ENCODE measurements around the gene CACNG1. TPM values are rescaled to one million over a fixed set of nuclear protein-coding genes. Genes with fewer than 3 reads are reported as not detected.
A peak's percentile ranks its signal among the peaks of the same experiment; 100 is the strongest.

The CACNG1 gene
- total RNA-seq, 2 donors from 2014 or later, result not detected

DNA sequence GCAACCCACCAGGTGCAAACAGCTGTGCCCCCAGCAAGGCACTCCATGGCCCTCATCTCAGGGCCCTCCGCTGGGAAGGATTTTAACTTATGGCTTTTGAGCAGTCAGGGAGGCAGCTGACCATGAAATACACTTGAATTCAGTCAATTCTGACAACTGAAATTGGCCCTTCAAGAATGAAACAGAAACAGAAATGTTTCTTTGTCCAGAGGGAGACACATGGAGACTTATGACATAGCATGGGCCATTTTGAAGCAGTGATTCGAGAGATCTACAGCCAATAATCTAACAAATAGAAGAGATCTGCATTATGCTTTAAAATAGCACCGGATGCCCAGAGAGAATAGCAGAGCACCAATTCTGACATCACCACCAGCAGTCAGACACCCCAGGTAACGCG lies 7.5 kb downstream of the CACNG1 start:
- Histone ChIP-seq H3K4me3 (no peak overlapping the region), H3K9me3 (no peaks in the 10 kb centered on the region), H3K9ac (ENCODE audit: low read depth in 2 of 2, low read length in 2 of 2) (no peak overlapping the region), H3K36me3 (no peaks in the 10 kb centered on the region), H3K27me3 (no peaks in the 10 kb centered on the region), H3K27ac (no peak overlapping the region), H3K4me1 (peaks cover 8% of the 10 kb centered on the region)
- TF ChIP-seq, protein P1, sequence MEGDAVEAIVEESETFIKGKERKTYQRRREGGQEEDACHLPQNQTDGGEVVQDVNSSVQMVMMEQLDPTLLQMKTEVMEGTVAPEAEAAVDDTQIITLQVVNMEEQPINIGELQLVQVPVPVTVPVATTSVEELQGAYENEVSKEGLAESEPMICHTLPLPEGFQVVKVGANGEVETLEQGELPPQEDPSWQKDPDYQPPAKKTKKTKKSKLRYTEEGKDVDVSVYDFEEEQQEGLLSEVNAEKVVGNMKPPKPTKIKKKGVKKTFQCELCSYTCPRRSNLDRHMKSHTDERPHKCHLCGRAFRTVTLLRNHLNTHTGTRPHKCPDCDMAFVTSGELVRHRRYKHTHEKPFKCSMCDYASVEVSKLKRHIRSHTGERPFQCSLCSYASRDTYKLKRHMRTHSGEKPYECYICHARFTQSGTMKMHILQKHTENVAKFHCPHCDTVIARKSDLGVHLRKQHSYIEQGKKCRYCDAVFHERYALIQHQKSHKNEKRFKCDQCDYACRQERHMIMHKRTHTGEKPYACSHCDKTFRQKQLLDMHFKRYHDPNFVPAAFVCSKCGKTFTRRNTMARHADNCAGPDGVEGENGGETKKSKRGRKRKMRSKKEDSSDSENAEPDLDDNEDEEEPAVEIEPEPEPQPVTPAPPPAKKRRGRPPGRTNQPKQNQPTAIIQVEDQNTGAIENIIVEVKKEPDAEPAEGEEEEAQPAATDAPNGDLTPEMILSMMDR (IDR thresholded peaks at IDR 0.05), result no peak
- no peak for DNase-seq
- intact Hi-C loops (cut with DNase I), result no loop called here

DNA sequence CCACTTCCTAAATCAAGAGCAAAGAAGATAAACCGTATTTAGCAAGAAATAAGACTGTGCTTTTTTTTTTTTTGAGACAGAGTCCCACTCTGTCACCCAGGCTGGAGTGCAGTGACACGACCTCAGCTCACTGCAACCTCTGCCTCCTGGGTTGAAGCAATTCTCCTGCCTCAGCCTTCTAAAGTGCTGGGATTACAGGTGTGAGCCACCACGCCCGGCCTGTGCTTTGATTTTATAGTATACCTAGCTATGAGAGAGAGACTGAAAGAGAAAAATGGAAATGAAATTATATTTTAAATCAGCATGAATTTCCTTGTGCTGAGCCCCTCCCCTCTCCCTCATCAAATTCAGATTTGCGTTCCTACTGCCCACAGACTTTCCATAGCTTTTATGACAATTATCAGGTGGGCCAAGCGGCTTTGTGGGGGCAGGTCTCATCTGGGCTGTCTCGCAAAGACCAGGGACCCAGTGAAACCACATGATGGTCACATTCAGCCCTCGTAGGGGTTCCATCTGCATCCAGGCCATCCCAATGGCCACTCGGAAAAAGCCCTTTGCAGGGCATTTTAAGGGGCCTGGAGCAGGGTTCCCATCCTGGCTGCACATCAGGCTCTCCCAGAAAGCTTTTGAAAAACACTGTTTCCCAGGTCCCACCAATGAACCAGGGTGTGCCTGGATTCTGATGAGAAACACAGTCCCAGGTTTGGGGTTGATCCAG lies 8.5 kb downstream of the CACNG1 start:
- Histone ChIP-seq H3K4me1 (peaks cover 10% of the 10 kb centered on the region), H3K4me3 (no peak overlapping the region), H3K27ac (no peak overlapping the region), H3K27me3 (no peaks in the 10 kb centered on the region), H3K9ac (ENCODE audit: low read depth in 2 of 2, low read length in 2 of 2) (no peak overlapping the region), H3K9me3 (no peaks in the 10 kb centered on the region), H3K36me3 (no peaks in the 10 kb centered on the region)
- TF ChIP-seq, protein P1 (IDR thresholded peaks at IDR 0.05), result no peak
- intact Hi-C loops (cut with DNase I), result no loop called here
- DNase-seq, result peak; percentile 47

DNA sequence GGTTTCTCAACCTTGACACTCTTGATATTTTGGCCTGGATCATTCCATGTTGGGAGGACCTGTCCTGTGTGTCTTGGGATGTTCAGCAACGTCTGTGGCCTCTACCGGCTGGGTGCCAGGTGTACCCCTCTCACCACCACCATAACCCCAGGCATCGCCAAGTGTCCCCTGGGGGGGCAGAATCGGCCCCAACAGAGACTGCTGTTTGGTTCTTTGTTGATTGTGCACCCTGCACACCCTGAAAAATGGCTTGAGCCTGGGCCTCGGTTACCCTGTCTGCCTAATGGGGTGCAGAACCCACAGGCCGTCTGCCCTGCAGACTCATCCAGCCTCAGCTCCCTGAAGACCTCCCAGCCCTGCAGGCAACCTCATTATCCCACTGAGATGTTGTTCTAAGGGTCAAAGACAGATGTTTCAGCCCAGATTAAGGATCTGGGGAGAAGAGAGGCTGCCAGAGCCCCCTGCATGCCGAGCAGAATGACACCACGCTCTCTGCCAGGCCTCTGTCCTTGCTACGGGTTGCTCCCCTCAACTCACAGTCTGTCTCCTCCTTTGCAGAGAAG lies 9.2 kb downstream of the CACNG1 start:
- Histone ChIP-seq H3K36me3 (no peaks in the 10 kb centered on the region), H3K27ac (no peak overlapping the region), H3K4me3 (no peak overlapping the region), H3K9me3 (no peaks in the 10 kb centered on the region), H3K27me3 (no peaks in the 10 kb centered on the region), H3K9ac (ENCODE audit: low read depth in 2 of 2, low read length in 2 of 2) (no peak overlapping the region), H3K4me1 (peaks cover 10% of the 10 kb centered on the region)
- TF ChIP-seq, protein P1 (IDR thresholded peaks at IDR 0.05), result no peak
- intact Hi-C loops (cut with DNase I), result no loop called here
- DNase-seq, result no peak

DNA sequence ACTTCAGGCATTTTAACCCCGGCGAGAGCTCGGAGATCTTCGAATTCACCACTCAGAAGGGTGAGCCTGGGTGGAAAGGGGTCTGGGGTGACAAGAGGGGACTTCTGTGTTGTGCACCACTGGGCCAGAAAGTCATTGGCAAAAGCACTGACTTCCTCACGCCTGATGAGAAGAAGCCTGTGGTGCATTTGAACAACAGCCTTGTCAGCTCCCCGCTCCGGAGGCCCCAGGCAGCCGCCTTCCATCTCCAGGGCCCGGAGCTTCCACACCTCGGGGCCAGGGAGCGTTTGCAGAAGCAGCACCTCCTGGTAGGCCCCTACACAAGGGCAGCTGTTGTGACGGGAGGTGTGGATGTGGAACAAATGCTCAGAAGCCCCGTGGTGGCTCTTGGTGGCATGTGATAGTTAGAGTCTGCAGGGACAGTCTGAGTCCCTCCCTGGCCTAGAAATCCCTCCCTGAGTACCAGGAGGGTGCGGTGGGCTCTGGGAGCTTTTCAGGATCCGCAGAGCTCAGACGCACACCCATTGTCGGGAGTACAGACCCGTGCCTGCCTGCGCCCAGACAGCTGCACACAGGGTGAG lies 9.7 kb downstream of the CACNG1 start:
- Histone ChIP-seq H3K4me3 (no peak overlapping the region), H3K36me3 (no peaks in the 10 kb centered on the region), H3K27me3 (no peaks in the 10 kb centered on the region), H3K4me1 (peaks cover 10% of the 10 kb centered on the region), H3K9me3 (no peaks in the 10 kb centered on the region), H3K27ac (no peak overlapping the region), H3K9ac (ENCODE audit: low read depth in 2 of 2, low read length in 2 of 2) (no peak overlapping the region)
- intact Hi-C loops (cut with DNase I), result no loop called here
- DNase-seq, result no peak
- TF ChIP-seq, protein P1 (IDR thresholded peaks at IDR 0.05), result no peak

GRCh38 chr17:67054608-67055007 lies 10.3 kb downstream of the CACNG1 start:
- no peaks in the 10 kb centered on the region for H3K36me3 ChIP-seq
- H3K4me3 ChIP-seq, result no peak overlapping the region
- intact Hi-C loops (cut with DNase I), result no loop called here
- H3K27ac ChIP-seq, result no peak overlapping the region
- H3K27me3 ChIP-seq, result no peaks in the 10 kb centered on the region
- no peak overlapping the region for H3K9ac ChIP-seq (ENCODE audit: low read depth in 2 of 2, low read length in 2 of 2)
- no peak for DNase-seq
- no peaks in the 10 kb centered on the region for H3K9me3 ChIP-seq
- H3K4me1 ChIP-seq, result peaks cover 10% of the 10 kb centered on the region
- TF ChIP-seq, protein P1 (IDR thresholded peaks at IDR 0.05), result no peak
